H1 (cell line): ENCODE results near the gene PACSIN1. TPM values are rescaled to one million over a fixed set of nuclear protein-coding genes. Genes with fewer than 3 reads are reported as not detected.

Experiments used
- CTCF ChIA-PET: fragments of 300-600 bp; sonication (Branson Sonifier 250); formaldehyde crosslinking; loops from one replicate; lab custom pipeline; 2021; ENCODE audit not compliant: partially characterized antibody; lab: Charles Lee
- POLR2A ChIA-PET: fragments of 300-600 bp; sonication (Branson Sonifier 250); formaldehyde crosslinking; loops from one replicate; lab custom pipeline; 2021; ENCODE audit warnings: inconsistent platforms; ENCODE audit not compliant: partially characterized antibody; lab: Charles Lee
- DNase-seq, 2 experiments: peaks; one replicate each; pipeline versions ENCODE4 v3.0.0 to v3.0.0-alpha.2; 2010 to 2022; ENCODE audit warnings: low spot score in 2 of 2, low read depth in 1 of 2, mixed read lengths in 1 of 2
- FAIRE-seq: peaks from 2 replicates; lab custom pipeline; 2011; peaks lifted over from hg19 to GRCh38; lab: Jason Lieb, UNC
- H2AFZ ChIP-seq: 2 replicates; pipeline ENCODE4 v1.8.1; 2012; ENCODE audit warnings: low read length, inconsistent platforms
- H2AK5ac ChIP-seq: 2 replicates; pipeline ENCODE4 v1.6.1; 2013; ENCODE audit warnings: low read depth, low read length
- H2BK120ac ChIP-seq: replicated peaks from 2 replicates; pipeline ENCODE3; 2013; ENCODE audit warnings: low read depth, low read length, inconsistent platforms
- H2BK12ac ChIP-seq: 2 replicates; pipeline ENCODE4 v1.6.1; 2013; ENCODE audit warnings: low read depth, low read length
- H2BK15ac ChIP-seq: 2 replicates; pipeline ENCODE4 v1.6.1; 2013; ENCODE audit warnings: low read length
- H2BK20ac ChIP-seq: 2 replicates; pipeline ENCODE4 v1.6.1; 2013; ENCODE audit warnings: low read length
- H2BK5ac ChIP-seq: 2 replicates; pipeline ENCODE4 v1.6.1; 2013; ENCODE audit warnings: low read depth, low read length
- H3K14ac ChIP-seq: 2 replicates; pipeline ENCODE4 v1.6.1; 2013; ENCODE audit warnings: inconsistent platforms; ENCODE audit not compliant: insufficient read length
- H3K18ac ChIP-seq: 2 replicates; pipeline ENCODE4 v1.6.1; 2013; ENCODE audit warnings: low read length; ENCODE audit errors: extremely low read depth
- H3K23ac ChIP-seq: 2 replicates; pipeline ENCODE4 v1.6.1; 2013; ENCODE audit warnings: inconsistent platforms; ENCODE audit not compliant: insufficient read length
- H3K23me2 ChIP-seq: 2 replicates; pipeline ENCODE4 v1.6.1; 2013; ENCODE audit warnings: low read depth, low read length
- H3K27ac ChIP-seq: 2 replicates; pipeline ENCODE4 v1.6.1; 2011; ENCODE audit warnings: low read depth, low read length, inconsistent platforms
- H3K27me3 ChIP-seq, 4 experiments: replicated peaks in 1 of 4; 1 replicate in 1 of 4; 2 replicates in 3 of 4; pipeline versions ENCODE4 v1.6.1 to v1.8.1; 2011 to 2013; ENCODE audit warnings: low read length in 3 of 4, mild to moderate bottlenecking in 3 of 4, inconsistent platforms in 2 of 4, mixed read lengths in 2 of 4, moderate library complexity in 1 of 4; ENCODE audit not compliant: control insufficient read depth in 3 of 4, insufficient read depth in 3 of 4; ENCODE audit errors: extremely low read depth in 1 of 4
- H3K36me3 ChIP-seq, 4 experiments: 2 replicates each; pipeline versions ENCODE4 v1.6.1 to v1.8.1; 2011 to 2013; ENCODE audit warnings: mild to moderate bottlenecking in 4 of 4, low read length in 3 of 4, moderate library complexity in 2 of 4, control low read depth in 1 of 4, inconsistent platforms in 1 of 4; ENCODE audit not compliant: insufficient read depth in 4 of 4, control insufficient read depth in 2 of 4
- H3K4ac ChIP-seq: replicated peaks from 2 replicates; pipeline ENCODE3; 2013; ENCODE audit warnings: low read length, low read depth, mixed read lengths, inconsistent platforms; ENCODE audit not compliant: insufficient read length
- H3K4me1 ChIP-seq, 4 experiments: replicated peaks in 1 of 4; 1 replicate in 1 of 4; 2 replicates in 3 of 4; pipeline versions ENCODE4 v1.6.1 to v1.8.1; 2011 to 2013; ENCODE audit warnings: low read length in 3 of 4, inconsistent platforms in 2 of 4, mixed read lengths in 1 of 4; ENCODE audit not compliant: insufficient read depth in 4 of 4, control insufficient read depth in 3 of 4
- H3K4me2 ChIP-seq, 2 experiments: 2 replicates each; pipeline versions ENCODE4 v1.6.1 to v1.8.1; 2011 to 2013; ENCODE audit warnings: low read depth in 2 of 2, low read length in 2 of 2, control low read depth in 1 of 2, inconsistent platforms in 1 of 2, mild to moderate bottlenecking in 1 of 2; ENCODE audit not compliant: insufficient read depth in 1 of 2
- H3K4me3 ChIP-seq, 4 experiments: fragments of 200-600, 300-600 bp in 1 of 4; sonication (generic), shearing (Covaris generic), sonication (Bioruptor Twin) in 1 of 4; 2 replicates each; pipeline versions ENCODE4 v1.5.1 to v1.8.1; 2011 to 2016; ENCODE audit warnings: low read length in 4 of 4, low read depth in 3 of 4, control low read depth in 2 of 4, inconsistent platforms in 2 of 4, mild to moderate bottlenecking in 2 of 4, mixed read lengths in 1 of 4, moderate library complexity in 1 of 4; ENCODE audit not compliant: insufficient read depth in 2 of 4; ENCODE audit errors: extremely low read depth in 1 of 4
- H3K56ac ChIP-seq: replicated peaks from 2 replicates; pipeline ENCODE3; 2013; ENCODE audit warnings: low read depth, mild to moderate bottlenecking, mixed read lengths, low read length, inconsistent platforms; ENCODE audit not compliant: insufficient read length
- H3K79me1 ChIP-seq: 2 replicates; pipeline ENCODE4 v1.6.1; 2013; ENCODE audit warnings: low read depth, low read length, control low read depth
- H3K79me2 ChIP-seq, 2 experiments: 2 replicates each; pipeline versions ENCODE4 v1.6.1 to v1.8.1; 2012 to 2013; ENCODE audit warnings: low read length in 2 of 2, mild to moderate bottlenecking in 2 of 2, inconsistent platforms in 1 of 2; ENCODE audit not compliant: insufficient read depth in 2 of 2, control insufficient read depth in 1 of 2
- H3K9ac ChIP-seq, 4 experiments: replicated peaks in 1 of 4; 1 replicate in 1 of 4; 2 replicates in 3 of 4; pipeline versions ENCODE4 v1.6.1 to v1.8.1; 2011 to 2013; ENCODE audit warnings: low read depth in 3 of 4, low read length in 3 of 4, control low read depth in 2 of 4, mild to moderate bottlenecking in 2 of 4, moderate library complexity in 2 of 4, inconsistent platforms in 1 of 4; ENCODE audit errors: extremely low read depth in 1 of 4
- H3K9me3 ChIP-seq, 2 experiments: 2 replicates each; pipeline versions ENCODE4 v1.6.1 to v1.8.1; 2012 to 2013; ENCODE audit warnings: mild to moderate bottlenecking in 2 of 2, moderate library complexity in 2 of 2, control low read depth in 1 of 2, inconsistent platforms in 1 of 2, low read depth in 1 of 2, low read length in 1 of 2, mixed read lengths in 1 of 2; ENCODE audit not compliant: insufficient read depth in 2 of 2
- H4K20me1 ChIP-seq, 2 experiments: replicated peaks in 1 of 2; 2 replicates each; pipeline versions ENCODE3 to v1.8.1; 2011 to 2013; ENCODE audit warnings: inconsistent platforms in 2 of 2, low read length in 2 of 2, mild to moderate bottlenecking in 1 of 2; ENCODE audit not compliant: insufficient read depth in 2 of 2, control insufficient read depth in 1 of 2
- H4K5ac ChIP-seq: 2 replicates; pipeline ENCODE4 v1.6.1; 2013; ENCODE audit warnings: low read length, low read depth, mixed read lengths, inconsistent platforms; ENCODE audit not compliant: insufficient read length
- H4K8ac ChIP-seq: 2 replicates; pipeline ENCODE4 v1.8.0; 2013; ENCODE audit warnings: mild to moderate bottlenecking, moderate library complexity, low read length, inconsistent platforms; ENCODE audit not compliant: insufficient read depth; ENCODE audit errors: extremely low read depth
- H4K91ac ChIP-seq: replicated peaks from 2 replicates; pipeline ENCODE3; 2013; ENCODE audit warnings: low read length, mixed read lengths, inconsistent platforms; ENCODE audit not compliant: insufficient read length
- ASH2L ChIP-seq: fragments of 200-600, 300-600 bp; sonication (generic); IDR thresholded peaks from one replicate; pipeline ENCODE4 v1.7.1; 2017; ENCODE audit warnings: low read length
- CREB1 ChIP-seq: IDR thresholded peaks from 2 replicates; pipeline ENCODE4 v1.6.1; 2012; ENCODE audit warnings: inconsistent platforms
- CTBP2 ChIP-seq: IDR thresholded peaks from 2 replicates; pipeline ENCODE4 v1.7.0; 2011; ENCODE audit warnings: borderline replicate concordance, mild to moderate bottlenecking, moderate library complexity, mixed read lengths, low read length; ENCODE audit not compliant: insufficient read depth, insufficient read length
- FOSL1 ChIP-seq: IDR thresholded peaks from 2 replicates; pipeline ENCODE4 v1.6.1; 2011; ENCODE audit warnings: mild to moderate bottlenecking, low read depth, low read length, moderate library complexity; ENCODE audit not compliant: insufficient read depth
- HDAC2 ChIP-seq, 2 experiments: fragments of 300-600 bp in 1 of 2; sonication (generic) in 1 of 2; IDR thresholded peaks; 2 replicates each; pipeline ENCODE4 v1.6.1; 2011 to 2012; ENCODE audit warnings: low read depth in 2 of 2, low read length in 2 of 2, mild to moderate bottlenecking in 2 of 2, moderate library complexity in 2 of 2, borderline replicate concordance in 1 of 2, inconsistent platforms in 1 of 2
- KDM1A ChIP-seq: fragments of 200-600, 300-600 bp; sonication (generic); IDR thresholded peaks from 2 replicates; pipeline ENCODE4 v1.7.1; 2016; ENCODE audit warnings: mild to moderate bottlenecking, low read length, borderline replicate concordance
- KDM4A ChIP-seq: IDR thresholded peaks from one replicate; pipeline ENCODE4 v1.7.1; 2012; ENCODE audit warnings: low read depth, mild to moderate bottlenecking, moderate library complexity, low read length, inconsistent platforms; ENCODE audit not compliant: severe bottlenecking
- POLR2A ChIP-seq, 2 experiments: IDR thresholded peaks; 1 replicate in 1 of 2; 2 replicates in 1 of 2; pipeline ENCODE4 v1.6.1; 2011; ENCODE audit warnings: low read depth in 2 of 2, low read length in 2 of 2, mild to moderate bottlenecking in 2 of 2; ENCODE audit errors: control extremely low read depth in 1 of 2
- RAD21 ChIP-seq, 2 experiments: IDR thresholded peaks in 1 of 2; conservative IDR thresholded peaks in 1 of 2; 2 replicates each; pipeline ENCODE4 v1.6.1; 2011; ENCODE audit warnings: low read depth in 2 of 2, low read length in 2 of 2, improper control_type of control experiment in 1 of 2, inconsistent platforms in 1 of 2, mild to moderate bottlenecking in 1 of 2, moderate library complexity in 1 of 2
- RBBP5 ChIP-seq: IDR thresholded peaks from 2 replicates; pipeline ENCODE4 v1.7.1; 2012; ENCODE audit warnings: low read depth, mild to moderate bottlenecking, inconsistent platforms, low read length, moderate library complexity, borderline replicate concordance
- SP2 ChIP-seq: IDR thresholded peaks from 2 replicates; pipeline ENCODE4 v1.6.1; 2012; ENCODE audit warnings: mild to moderate bottlenecking, low read length, inconsistent platforms
- TAF7 ChIP-seq: optimal IDR thresholded peaks from 2 replicates; pipeline ENCODE3; 2011; ENCODE audit warnings: low read depth, mild to moderate bottlenecking, inconsistent platforms, low read length, moderate library complexity, borderline replicate concordance
- WGBS, 2 experiments: shearing (Covaris generic) in 1 of 2; methylation state at CpG; one replicate each; pipeline versions ENCODE4 v1.1.6 to v1.1.7; 2013 to 2015; ENCODE audit warnings: low lambda C conversion rate in 2 of 2, mixed read lengths in 2 of 2, inconsistent platforms in 1 of 2, low coverage in 1 of 2, missing lambda C conversion rate in 1 of 2; ENCODE audit not compliant: insufficient replicate concordance in 2 of 2, insufficient coverage in 1 of 2, insufficient read length in 1 of 2; ENCODE audit errors: extremely low coverage in 1 of 2, missing lambda C conversion rate in 1 of 2; 5-methylcytosine and 5-hydroxymethylcytosine counted together
- polyA plus RNA-seq, 7 experiments: library from polyadenylated mRNA; depleted of rRNA in 3 of 7; stranded (reverse) in 5 of 7; unstranded in 2 of 7; fragments of >200 nt in 5 of 7; fragments of 200-250 nt in 2 of 7; gene quantifications; 1 replicate in 5 of 7; 2 replicates in 1 of 7; 4 replicates in 1 of 7; pipeline versions ENCODE4 v1.2.1 to v1.2.3, GENCODE V29; 2011 to 2013; ENCODE audit warnings: missing spikeins in 2 of 7, mixed read lengths in 2 of 7
- total RNA-seq: library from RNA; stranded (reverse); fragmentation: NEBNext Ultra II Directional; extraction: Animal tissue kit (Norgen Biotek cat#: 25700); gene quantifications from 2 replicates; pipeline ENCODE4 v1.2.1, GENCODE V29; 2021

Gene PACSIN1
- total and polyA plus RNA-seq, 2 of the 8 experiments (the other 6 are each of a cell fraction or from before 2014, with no cell fraction given) = 5.9 to 11.1 TPM

DNA sequence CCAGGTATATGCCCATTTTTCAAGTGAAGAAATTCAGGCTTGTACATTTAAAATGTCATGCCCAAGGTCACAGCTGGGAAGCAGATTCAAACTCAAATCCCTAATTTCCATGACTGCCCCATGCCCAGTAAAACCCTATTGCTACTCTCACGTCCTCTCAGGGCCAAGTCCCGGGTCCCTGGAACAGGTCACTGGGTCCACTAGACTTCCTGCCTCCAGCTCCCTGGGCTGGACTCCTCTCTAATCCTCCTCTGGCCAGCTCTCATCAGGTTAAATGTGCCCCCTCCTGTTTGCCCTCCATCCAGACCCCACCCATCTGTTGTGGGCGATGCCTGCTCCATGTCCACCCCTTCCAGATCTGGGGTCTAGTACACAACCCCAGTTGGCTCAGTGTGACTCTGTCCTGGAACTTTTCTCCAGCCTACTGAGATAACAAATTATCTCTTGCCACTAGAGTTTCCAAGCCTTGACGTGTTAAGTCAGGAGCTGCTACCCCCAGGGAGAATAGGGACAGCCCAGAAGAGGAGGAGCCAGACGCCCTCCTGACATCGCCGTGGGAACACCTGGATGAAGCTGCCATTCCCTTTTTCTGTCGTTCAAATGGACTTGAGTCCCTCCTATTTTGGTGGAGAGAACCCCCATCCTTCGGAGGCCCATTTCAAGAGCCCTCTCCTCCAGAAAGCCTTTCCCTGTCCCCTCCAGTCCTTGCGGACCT lies 93.9 kb downstream of the PACSIN1 start:
- H4K20me1 ChIP-seq = peaks cover 0 to 1% of the 10 kb centered on the region in 2 experiments
- H2AFZ ChIP-seq = no peak overlapping the region
- no peak overlapping the region for H3K9ac ChIP-seq
- H2BK12ac ChIP-seq = peak overlapping the region; percentile 23; the same call in 1 of the 2 replicates
- no peaks in the 10 kb centered on the region for H3K79me1 ChIP-seq
- H3K18ac ChIP-seq = no peak overlapping the region
- no peak overlapping the region for H3K4me2 ChIP-seq
- no peaks in the 10 kb centered on the region for H3K23me2 ChIP-seq
- no peaks in the 10 kb centered on the region for H3K9me3 ChIP-seq
- no peak overlapping the region for H3K23ac ChIP-seq
- no peak overlapping the region for H3K56ac ChIP-seq
- H2BK5ac ChIP-seq = no peak overlapping the region
- H3K4me1 ChIP-seq = peaks cover 0 to 6% (median 4%) of the 10 kb centered on the region in 4 experiments; a peak in 4 of 7 replicates
- no peaks in the 10 kb centered on the region for H3K27me3 ChIP-seq
- no peak overlapping the region for H3K4ac ChIP-seq
- H2BK15ac ChIP-seq = no peak overlapping the region
- no peak overlapping the region for H3K14ac ChIP-seq
- no peak overlapping the region for H4K91ac ChIP-seq
- H3K4me3 ChIP-seq = no peak overlapping the region
- CTCF ChIA-PET = interaction anchor here (0.7 to 6.4 kb wide), 9 partner anchors 9 to 101 kb away, joined by 3 to 35 read pairs (median 4); no protein-coding TSS in a partner anchor
- no peak overlapping the region for H2BK20ac ChIP-seq
- no peak overlapping the region for H2AK5ac ChIP-seq
- H3K79me2 ChIP-seq = no peaks in the 10 kb centered on the region
- FAIRE-seq = peak; percentile 24
- WGBS, 2 experiments = 68% methylated on average over 10 of the region's 10 CpGs; no CpG with 5 or more reads in 1 of the 2 experiments
- H4K8ac ChIP-seq = peak overlapping the region; percentile 53; the same call in 1 of the 2 replicates
- H4K5ac ChIP-seq = no peak overlapping the region
- H3K36me3 ChIP-seq = no peaks in the 10 kb centered on the region
- H2BK120ac ChIP-seq = no peak overlapping the region
- POLR2A ChIA-PET = interaction anchor here (0.6 to 1.3 kb wide), 2 partner anchors 15 to 98 kb away, joined by 3 to 5 read pairs; no protein-coding TSS in a partner anchor
- no peak for DNase-seq
- H3K27ac ChIP-seq = no peak overlapping the region
- no peak for TF ChIP-seq KDM4A
- TF ChIP-seq TAF7 = no peak
- no peak for TF ChIP-seq ASH2L
- no peak for TF ChIP-seq FOSL1
- TF ChIP-seq SP2 = no peak
- TF ChIP-seq CREB1 = no peak
- TF ChIP-seq KDM1A = no peak
- no peak for TF ChIP-seq RBBP5
- no peak for TF ChIP-seq HDAC2 (IDR thresholded peaks at IDR 0.05; ENCODE audit: borderline replicate concordance in 1 of 2, low read depth in 2 of 2, low read length in 2 of 2)
- TF ChIP-seq CTBP2 = no peak
- TF ChIP-seq POLR2A (IDR thresholded peaks at IDR 0.05; ENCODE audit: control extremely low read depth in 1 of 2, low read depth in 2 of 2, low read length in 2 of 2) = no peak
- TF ChIP-seq RAD21 (IDR thresholded peaks at IDR 0.05 in 1 of 2, conservative IDR thresholded peaks at IDR 0.05 in 1 of 2; ENCODE audit: low read depth in 2 of 2, low read length in 2 of 2) = no peak
